HG03280 (cell line): Measurements from ENCODE around the gene MUC4.
"Not testable (repeated sequence)": the region's sequence is repeated elsewhere in the genome, so short reads cannot be mapped to it uniquely, and the experiment has no call there.

Experiments used
- ATAC-seq: cut with Tn5 transposase; IDR thresholded peaks from one replicate; pipeline ENCODE4 v1.9.1; 2021; ENCODE audit warnings: mild to moderate bottlenecking, moderate library complexity; ENCODE audit not compliant: unreplicated experiment

Gene MUC4

DNA sequence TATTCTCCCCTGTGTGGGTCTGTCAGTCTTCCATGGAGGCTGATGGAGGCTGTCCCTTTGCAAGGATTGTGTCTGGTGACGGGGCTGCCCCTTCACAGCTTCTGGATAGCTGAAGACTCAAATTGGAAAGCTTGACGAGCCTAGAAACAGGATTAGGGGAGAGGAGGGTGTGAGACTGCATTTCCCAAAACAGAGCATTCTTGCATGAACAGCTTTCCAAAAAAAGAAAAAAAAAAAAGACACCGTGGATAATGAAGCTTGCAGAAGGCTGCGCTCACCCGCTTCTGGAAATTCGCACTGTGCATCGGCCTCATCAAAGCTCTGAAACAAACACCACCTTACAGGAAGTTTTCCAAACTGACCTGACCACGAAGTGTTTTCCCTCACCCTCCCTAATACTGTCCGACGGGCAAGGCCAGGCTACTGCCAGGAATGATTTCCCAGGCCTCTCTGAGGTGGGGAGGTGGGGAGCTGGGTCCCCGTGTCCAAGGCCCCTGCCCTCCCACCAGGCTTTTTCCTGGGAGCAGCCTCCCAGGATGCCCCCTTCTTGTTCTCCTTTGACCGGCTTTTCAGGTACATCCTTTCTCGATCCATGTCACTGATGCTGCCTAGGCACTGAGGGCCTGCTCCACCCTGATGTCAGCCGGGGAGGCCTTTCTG, 24.9 kb upstream of the MUC4 start:
- ATAC-seq, result no peak

DNA sequence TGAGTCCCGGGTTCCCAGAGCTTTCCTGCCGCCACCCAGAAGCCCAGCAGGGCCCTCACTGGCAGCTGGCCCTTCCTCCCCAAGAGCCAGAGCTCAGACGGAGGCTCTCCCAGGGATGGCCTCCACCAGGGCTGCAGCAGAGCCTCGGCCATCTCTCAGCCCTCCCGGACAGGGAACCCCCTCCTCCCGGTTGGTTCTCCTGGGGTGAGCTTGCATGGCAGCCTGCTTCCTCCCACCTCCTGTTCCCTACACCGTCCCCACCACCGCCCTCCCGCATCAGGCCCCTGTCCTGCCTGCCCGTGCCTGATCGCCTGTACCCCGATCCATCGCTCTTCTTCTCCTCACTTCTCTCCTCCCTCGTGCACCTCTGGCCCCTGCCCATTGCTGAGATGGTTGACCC, 24.1 kb upstream of the MUC4 start:
- no peak for ATAC-seq

DNA sequence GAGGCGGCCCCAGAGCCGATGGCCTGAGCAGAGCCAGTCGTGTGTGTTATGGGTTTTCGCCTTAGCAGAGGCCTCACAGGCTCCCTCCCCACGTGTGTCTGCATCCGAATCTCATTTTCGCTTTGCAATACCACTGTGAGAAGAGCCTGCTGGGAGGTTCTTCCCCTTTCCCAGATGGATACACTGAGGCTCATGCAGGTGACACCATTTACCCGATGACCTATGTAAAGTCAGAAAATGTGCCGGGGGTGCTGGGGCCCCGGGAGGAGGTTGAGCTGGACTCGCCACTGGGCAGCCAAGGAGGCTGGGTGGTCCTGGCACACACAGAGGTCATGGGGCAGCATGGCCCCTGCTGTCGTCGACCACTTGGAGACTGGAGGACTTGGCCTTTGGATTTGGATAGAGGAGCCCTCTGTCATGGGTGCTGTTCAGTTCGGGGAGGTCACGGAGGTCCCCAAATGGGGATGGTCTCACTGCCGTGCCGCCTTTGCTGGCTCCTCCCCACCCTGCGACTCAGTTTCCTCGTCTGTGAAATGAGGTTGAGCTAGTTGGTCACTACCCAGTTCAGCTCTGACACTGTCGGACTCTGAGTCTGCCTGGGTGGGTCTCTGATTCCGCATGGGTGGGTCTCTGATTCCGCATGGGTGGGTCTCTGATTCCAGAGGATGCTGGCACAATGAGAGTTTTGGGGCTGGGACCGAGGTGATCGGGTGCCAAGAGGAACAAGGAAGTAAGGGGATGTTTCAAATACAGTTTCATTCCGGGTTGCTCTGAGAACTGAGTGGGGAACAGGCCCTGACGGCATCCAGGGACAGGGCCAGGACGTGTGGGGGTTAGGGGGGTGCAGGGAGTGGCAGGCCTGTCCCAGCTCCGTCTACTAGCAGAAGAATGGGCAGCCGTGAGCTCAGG, 23.2 kb upstream of the MUC4 start:
- ATAC-seq, result no peak

DNA sequence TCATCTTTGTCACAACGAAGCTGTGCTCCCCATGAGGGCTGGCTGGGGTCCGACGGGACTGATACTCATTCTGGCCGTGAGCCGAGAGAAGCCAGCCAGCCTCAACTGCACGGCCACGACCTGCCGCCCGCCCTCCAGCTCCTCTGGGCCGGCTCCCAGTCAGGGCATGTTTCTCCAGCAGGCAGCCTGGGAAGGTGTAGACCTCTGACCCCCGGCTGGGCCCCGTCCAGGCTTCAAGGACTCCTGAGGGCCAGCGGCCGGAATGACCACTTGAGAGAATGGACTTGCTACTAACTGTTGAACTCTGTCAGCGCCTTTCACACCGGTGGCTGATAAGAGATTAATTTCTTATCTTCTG, 18.1 kb upstream of the MUC4 start:
- ATAC-seq, result no peak

DNA sequence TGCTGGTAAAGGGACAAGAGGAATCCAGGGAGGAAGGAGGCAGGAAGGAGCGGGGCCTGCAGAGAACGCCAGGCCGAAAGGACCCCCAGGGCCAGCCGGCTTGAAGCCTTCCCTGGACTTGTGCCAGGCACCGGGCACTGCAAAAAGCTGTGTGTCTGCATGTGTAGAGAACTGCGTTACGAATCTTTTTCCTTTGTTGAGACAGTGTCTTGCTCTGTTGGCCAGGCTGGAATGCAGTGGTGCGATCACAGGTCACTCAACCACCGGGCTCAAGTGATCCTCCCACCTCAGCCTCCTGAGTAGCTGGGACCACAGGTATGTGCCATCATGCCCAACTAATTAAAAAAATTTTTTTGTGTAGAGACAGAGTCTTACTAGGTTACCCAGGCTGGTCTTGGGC, 17.0 kb upstream of the MUC4 start:
- ATAC-seq, result no peak

DNA sequence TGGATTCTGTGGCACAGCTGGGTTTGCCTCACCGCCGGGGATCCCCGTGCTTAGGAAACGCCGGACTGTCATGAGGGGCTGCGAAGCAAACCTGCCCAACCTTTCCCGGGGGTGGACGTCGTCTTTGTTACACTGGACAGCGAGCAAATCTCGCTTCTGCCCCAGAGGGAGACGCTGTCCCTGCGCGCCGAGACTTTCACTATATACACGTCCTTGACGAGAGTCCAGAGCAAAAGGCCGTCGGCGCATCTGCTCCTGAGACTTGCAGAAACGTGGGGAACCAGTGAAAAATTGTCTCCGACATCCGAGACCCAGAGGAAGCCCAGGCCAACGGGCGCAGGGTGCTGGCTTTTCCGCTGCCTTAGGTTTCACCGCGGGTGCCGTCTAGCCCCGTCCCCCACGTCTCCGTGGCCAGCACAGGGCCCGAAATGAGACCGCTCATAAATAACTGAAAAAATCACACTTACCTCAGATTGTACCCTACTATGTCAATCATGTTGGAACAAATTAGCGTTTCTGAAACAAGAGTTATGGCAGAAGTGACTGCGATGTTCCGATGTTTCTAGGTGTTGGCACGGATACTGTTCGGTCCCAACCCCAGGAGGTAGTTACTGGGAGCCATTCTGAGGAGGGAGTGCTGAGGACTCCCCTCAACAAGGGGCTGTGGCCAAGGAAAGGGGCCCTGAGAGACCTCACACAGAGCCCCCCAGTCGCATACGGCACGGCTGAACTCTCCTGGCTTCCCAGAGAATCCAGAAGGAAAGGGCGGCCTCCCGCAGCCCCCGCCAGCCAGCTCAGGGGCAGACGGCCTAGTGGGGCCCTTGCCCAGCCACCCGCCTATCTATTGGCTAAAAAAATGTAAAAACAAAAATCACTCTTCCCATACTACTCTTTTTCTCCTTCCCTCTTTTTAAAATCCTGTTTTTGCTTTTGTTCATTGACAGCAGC, 14.4 kb upstream of the MUC4 start:
- no peak for ATAC-seq

DNA sequence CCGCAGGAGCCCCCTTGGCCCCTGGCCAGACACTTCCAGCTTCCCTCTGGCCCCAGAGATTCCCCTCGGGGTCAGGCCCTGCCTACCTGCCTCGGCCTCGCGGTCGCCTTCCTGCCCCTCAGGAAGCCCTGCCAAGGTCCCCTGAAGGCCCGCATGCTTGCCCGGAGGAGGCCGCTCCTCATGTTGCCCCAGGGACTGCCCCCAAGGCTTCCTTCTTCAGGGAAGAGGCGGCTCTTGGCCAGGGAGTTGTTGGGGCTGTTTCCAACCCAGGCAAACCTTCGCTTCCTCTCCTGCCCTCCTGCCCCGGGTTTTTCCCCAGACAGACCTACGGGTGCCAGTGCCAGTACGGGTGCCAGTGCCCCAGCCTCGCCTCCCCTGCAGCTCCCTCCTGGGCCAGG, 13.5 kb upstream of the MUC4 start:
- no peak for ATAC-seq

DNA sequence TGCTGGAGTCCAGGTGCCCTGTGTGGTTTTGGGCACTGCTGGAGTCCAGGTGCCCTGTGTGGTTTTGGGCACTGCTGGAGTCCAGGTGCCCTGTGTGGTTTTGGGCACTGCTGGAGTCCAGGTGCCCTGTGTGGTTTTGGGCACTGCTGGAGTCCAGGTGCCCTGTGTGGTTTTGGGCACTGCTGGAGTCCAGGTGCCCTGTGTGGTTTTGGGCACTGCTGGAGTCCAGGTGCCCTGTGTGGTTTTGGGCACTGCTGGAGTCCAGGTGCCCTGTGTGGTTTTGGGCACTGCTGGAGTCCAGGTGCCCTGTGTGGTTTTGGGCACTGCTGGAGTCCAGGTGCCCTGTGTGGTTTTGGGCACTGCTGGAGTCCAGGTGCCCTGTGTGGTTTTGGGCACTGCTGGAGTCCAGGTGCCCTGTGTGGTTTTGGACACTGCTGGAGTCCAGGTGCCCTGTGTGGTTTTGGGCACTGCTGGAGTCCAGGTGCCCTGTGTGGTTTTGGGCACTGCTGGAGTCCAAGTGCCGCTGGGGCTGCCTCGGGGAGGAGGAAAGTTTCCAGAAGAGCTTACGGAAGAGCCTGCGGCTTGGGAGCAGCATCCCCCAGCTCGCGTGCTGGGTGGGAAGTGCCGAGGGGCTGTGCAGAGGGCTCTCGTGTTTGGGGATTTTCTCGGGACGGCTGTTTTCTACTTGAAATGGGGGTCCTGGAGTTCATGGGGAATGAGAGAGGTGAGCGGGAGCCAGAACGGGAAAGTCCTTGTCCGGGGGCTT, 12.9 kb upstream of the MUC4 start:
- ATAC-seq, result not testable (repeated sequence)

DNA sequence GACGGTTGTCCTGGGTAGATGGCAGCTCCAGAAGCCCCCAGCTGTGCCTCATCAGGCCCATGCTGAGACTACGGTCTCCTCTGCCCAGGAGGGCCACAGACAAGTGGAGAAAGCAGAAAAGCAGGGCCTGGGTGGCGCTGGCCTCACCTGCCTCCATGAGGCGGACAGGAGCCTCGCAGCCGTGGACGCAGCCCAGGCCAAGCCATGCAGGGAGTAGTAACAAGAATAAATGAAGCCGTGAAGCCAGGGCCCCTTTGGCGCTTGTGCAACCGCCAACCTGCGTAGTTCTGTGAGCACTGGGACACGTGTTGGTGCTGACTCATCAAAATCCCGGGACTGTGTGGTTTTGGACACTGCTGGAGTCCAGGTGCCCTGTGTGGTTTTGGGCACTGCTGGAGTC, 12.3 kb upstream of the MUC4 start:
- ATAC-seq, result no peak

DNA sequence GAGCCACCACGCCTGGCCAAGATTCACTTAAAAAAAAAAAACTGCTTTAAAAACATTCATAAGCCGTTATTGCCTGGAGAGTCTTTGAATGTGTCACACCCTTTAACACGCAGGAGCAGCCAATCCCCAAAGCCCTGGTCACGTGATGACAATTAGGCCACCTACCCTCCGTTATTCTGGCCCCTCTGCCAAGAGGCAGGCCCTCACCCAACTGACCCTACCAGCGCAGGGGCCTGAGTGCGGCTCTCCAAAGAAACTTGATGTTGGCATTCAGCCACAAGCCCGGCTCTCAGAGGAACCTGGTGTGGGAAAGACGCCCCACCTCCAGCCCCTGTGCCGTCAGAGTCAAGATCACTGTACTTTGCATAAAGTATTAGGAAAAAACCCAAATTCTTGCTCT, 11.6 kb upstream of the MUC4 start:
- ATAC-seq, result no peak

DNA sequence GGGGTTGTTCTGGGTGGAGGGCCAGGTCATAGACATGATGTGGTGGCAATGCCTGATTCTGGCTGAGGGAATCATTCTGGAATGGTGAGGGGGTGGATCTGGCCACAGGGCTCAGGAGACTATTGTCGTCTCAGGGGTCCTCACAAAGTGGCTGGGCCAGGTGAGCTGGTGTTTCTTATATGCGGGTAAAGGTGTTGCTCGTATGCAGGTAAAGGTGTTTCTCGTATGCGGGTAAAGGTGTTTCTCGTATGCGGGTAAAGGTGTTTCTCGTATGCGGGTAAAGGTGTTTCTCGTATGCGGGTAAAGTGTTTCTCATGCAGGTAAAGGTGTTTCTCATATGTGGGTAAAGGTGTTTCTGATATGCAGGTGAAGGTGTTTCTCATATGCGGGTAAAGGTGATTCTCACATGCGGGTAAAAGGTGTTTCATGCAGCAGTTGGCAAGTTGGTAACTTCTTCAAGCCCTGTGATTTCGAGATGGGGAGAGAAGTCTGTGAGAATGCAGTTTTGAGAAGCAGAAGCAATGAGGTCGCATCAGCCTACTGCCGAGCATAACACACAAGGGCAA, 10.5 kb upstream of the MUC4 start:
- no peak for ATAC-seq

DNA sequence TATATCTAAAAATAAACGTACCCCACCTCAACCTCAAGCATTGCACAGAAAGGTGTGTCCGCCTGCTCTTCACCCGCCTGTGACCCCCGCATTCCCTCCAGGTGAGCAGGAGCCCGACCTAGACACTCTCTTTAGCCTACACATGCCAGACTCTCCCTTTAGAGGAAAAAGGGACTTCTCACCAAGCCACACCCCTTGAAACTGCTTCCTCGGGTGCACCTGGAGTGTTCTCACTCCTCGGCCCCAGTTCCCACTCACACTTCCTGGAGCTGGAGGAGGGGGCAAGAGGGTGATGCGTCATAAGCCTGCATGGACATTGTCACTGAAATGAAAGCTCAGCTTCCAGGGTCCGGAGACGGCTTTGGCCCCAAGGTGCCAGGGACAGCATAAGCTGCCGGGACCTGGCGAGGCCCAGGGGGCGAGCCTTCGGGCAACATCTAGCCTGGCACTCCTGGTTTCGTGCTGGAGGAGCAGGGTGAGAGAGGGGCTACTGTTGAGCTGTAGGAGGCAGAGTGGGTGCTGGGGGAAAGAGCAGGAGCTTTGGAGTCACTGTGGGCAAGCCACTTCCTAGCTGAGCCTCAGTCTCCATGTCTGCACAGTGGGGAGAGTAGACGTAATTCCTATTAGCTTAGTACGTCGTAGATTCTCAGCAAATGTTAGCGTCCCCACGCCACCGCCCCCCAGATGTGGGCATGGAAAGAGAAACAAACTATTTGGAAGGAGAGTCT, 9.8 kb upstream of the MUC4 start:
- no peak for ATAC-seq

DNA sequence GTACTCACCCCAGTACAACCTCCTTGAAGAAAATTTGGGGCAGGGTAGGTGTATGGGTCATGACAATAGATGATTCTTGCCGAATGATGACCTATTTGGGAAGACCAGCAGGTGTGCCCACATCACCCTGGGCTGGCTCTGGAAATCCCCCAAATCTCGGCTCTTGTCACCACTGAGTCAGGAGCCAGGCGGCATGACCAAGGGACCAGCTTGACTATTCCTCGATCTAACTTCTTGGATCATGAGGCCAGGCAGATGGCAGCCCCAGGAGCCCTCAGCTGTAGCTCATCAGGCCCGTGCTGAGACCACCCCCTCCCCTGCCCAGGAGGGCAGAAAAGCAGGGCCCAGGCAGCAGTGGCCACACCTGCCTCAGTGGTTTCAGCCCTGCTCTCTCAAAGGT, 9.2 kb upstream of the MUC4 start:
- ATAC-seq, result no peak

DNA sequence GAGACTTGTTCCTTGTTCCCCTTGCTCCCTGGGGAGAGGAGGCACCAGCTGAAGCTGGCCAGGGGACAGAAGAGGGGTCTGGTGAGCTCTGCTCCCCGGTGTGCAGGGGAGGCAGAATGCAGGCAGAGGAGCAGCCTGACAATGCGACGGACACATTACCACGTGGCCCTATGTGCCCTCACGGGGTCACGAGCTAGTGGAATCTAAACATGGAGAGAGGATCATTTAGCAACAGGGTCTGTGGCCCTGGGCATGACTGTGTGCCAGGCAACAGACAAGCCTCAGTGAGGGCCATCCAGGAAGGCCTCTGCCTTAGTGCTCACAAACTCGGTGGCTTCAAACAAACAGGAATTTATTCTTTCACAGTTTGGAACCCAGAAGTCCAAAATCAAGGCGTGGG, 8.5 kb upstream of the MUC4 start:
- no peak for ATAC-seq

DNA sequence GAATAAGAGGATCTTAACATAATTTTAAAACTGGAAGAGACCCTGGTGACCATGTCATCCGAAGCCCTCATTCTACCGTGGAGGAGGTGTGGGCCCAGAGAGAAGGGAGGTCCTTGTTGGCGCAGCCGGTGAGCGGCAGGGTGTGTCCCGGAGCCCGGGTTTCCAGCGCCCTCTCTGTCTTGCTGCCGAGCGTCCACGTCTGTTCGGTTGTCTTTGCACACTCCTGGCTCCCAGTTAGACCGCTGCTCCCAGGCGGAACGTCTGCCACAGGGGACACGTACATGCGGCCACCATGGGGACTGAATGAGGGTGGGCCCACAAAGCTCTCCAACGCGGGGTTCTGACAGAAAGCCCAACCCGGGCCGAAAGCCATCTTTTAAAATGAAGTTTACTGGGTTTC, 6.6 kb upstream of the MUC4 start:
- ATAC-seq, result no peak

DNA sequence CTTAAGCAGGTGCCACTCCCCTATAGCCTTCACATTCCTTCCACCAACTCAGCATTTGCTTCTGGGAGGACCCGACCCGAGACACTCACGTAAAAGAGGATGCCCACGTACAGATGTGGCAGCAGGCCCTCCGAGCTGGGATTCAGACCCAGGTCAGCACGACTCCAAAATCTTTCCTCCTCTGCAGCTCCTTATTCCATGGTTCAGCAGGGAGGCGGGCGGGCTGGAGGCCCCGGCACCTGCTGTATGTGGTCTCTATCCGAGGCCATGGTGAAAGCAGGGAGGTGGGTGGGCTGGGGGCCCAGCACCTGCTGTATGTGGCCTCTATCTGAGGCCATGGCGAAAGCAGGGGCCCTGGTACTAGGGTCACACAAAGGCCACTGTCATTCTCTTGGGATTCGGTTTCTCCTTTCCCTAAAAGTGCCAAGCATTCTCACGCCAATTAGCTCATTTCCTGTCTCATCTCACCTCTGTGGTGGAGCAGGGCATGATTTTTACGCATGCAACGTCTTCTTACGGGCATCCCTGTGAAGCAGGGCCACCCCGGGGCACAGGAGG, 5.9 kb upstream of the MUC4 start:
- ATAC-seq, result no peak

DNA sequence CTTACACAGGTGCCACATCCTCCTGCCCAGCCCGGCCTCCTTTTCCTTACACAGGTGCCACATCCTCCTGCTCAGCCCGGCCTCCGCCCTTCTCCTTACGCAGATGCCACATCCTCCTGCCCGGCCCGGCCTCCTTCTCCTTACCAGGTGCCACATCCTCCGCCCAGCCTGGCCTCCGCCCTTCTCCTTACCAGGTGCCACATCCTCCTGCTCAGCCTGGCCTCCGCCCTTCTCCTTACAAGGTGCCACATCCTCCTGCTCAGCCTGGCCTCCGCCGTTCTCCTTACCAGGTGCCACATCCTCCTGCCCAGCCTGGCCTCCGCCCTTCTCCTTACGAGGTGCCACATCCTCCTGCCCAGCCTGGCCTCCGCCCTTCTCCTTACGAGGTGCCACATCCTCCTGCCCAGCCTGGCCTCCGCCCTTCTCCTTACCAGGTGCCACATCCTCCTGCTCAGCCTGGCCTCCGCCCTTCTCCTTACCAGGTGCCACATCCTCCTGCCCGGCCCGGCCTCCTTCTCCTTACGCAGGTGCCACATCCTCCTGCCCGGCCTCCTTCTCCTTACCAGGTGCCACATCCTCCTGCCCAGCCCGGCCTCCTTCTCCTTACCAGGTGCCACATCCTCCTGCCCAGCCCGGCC, 4.7 kb upstream of the MUC4 start:
- not testable (repeated sequence) for ATAC-seq

DNA sequence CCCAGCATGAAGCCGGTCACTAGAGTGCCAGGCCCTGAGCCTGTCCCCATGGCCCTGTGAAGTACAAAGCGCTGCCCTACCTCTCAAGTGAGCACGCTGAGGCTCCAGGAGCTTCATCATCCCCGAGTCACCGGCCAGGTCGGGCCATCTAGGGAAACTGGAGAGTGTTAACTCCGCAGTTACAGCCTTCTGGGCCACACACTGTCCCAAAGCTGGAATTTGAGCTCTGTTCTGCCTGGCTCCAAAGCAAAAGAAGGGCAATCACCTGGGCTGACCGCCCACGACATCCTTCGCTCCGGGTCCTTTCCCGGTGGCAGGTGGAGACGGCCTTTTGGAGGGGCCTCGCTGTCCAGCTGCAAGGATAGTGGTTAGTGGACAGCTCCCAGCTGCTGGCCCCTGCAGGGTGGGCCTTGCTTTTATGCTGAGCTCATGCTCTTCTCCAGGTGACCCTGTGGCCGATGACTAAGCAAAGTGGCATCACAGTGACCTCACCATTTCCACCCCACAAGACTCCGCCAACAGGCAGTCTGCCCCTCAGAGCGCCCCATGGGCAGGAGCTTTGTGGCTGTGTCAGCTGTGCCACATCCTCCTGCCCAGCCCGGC, 3.5 kb upstream of the MUC4 start:
- ATAC-seq, result no peak
